Colonic mucosa (tissue), 4 donors: ENCODE results near the gene ELK1. TPM values are rescaled to one million over a fixed set of nuclear protein-coding genes. Genes with fewer than 3 reads are reported as not detected.

Source experiments
- DNase-seq: peaks from one replicate; pipeline ENCODE4 v3.0.0-alpha.2; 2020
- H3K27ac ChIP-seq: fragments of 200-600 bp; one replicate; pipeline ENCODE4 v1.8.0; 2021
- H3K27me3 ChIP-seq: fragments of 200-600 bp; one replicate; pipeline ENCODE4 v1.8.0; 2021
- H3K36me3 ChIP-seq: fragments of 200-600 bp; one replicate; pipeline ENCODE4 v1.8.0; 2021
- H3K4me1 ChIP-seq: fragments of 200-600 bp; one replicate; pipeline ENCODE4 v1.8.0; 2021; ENCODE audit warnings: mild to moderate bottlenecking
- H3K4me3 ChIP-seq: fragments of 200-600 bp; one replicate; pipeline ENCODE4 v1.8.0; 2021
- H3K9ac ChIP-seq, 2 donors: one replicate each; pipeline ENCODE4 v1.7.0; 2013; ENCODE audit warnings: control low read depth in 2 of 2, low read depth in 2 of 2, low read length in 2 of 2
- H3K9me3 ChIP-seq: fragments of 200-600 bp; one replicate; pipeline ENCODE4 v1.8.0; 2021
- intact Hi-C: fragments of 100-400 bp; cut with DNase I; formaldehyde crosslinking; loops from one replicate; pipeline ENCODE4 v1.14.1; 2022
- total RNA-seq, 2 donors: library from RNA; stranded (reverse); fragmentation: NEBNext Ultra II Directional in 1 of 2; extraction: Animal tissue kit (Norgen Biotek cat#: 25700) in 1 of 2; gene quantifications; one replicate each; pipeline ENCODE4 v1.2.1, GENCODE V29; 2021
- TF ChIP-seq, protein P1 (sequence below): fragments of 200-600 bp; IDR thresholded peaks from one replicate; pipeline ENCODE4 v1.8.0; 2022; ENCODE audit warnings: antibody characterized with exemption, mild to moderate bottlenecking
- donor health status: healthy.
- donor health status: DM: no; HTN: no; CAD: no.
- donor health status: DM: no; HTN: no; CAD: no.

Gene ELK1
- total RNA-seq, 2 donors from 2014 or later, result 26.7 to 31.0 TPM

DNA sequence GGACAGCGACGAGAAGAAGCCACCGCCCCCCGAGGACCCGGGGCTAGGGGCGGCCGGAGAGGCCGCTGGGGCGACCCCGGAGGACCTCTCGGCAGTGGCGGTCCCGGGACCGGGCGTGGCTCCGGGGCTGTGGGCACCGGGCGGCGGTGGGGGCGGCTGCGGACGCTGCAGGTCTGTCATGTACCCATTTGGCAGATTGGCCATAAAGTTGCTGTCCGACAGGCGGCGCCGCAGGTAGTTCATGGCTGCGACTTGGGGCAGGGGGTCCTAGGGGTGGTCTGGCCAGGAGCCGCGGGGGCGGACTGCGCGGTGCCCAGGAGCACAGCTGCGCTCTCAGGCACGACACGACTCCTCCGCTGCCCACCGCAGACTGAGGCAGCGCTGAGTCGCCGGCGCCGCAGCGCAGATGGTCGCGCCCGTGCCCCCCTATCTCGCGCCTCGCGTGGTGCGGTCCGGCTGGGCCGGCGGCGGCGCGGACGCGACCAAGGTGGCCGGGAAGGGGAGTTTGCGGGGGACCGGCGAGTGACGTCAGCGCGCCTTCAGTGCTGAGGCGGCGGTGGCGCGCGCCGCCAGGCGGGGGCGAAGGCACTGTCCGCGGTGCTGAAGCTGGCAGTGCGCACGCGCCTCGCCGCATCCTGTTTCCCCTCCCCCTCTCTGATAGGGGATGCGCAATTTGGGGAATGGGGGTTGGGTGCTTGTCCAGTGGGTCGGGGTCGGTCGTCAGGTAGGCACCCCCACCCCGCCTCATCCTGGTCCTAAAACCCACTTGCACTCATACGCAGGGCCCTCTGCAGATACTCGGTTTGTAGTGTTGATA, 30.7 kb downstream of the ELK1 start, which contains the start of gene SYN1:
SYN1 (minus strand) TSS at position 372 of the 817 bp plus-strand sequence; CDS start at position 243, 129 bp downstream.
- no peak within 1 kb of the TSS for H3K27ac ChIP-seq
- TF ChIP-seq, protein P1, sequence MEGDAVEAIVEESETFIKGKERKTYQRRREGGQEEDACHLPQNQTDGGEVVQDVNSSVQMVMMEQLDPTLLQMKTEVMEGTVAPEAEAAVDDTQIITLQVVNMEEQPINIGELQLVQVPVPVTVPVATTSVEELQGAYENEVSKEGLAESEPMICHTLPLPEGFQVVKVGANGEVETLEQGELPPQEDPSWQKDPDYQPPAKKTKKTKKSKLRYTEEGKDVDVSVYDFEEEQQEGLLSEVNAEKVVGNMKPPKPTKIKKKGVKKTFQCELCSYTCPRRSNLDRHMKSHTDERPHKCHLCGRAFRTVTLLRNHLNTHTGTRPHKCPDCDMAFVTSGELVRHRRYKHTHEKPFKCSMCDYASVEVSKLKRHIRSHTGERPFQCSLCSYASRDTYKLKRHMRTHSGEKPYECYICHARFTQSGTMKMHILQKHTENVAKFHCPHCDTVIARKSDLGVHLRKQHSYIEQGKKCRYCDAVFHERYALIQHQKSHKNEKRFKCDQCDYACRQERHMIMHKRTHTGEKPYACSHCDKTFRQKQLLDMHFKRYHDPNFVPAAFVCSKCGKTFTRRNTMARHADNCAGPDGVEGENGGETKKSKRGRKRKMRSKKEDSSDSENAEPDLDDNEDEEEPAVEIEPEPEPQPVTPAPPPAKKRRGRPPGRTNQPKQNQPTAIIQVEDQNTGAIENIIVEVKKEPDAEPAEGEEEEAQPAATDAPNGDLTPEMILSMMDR, result no peak
- peak; percentile 58 for DNase-seq

DNA sequence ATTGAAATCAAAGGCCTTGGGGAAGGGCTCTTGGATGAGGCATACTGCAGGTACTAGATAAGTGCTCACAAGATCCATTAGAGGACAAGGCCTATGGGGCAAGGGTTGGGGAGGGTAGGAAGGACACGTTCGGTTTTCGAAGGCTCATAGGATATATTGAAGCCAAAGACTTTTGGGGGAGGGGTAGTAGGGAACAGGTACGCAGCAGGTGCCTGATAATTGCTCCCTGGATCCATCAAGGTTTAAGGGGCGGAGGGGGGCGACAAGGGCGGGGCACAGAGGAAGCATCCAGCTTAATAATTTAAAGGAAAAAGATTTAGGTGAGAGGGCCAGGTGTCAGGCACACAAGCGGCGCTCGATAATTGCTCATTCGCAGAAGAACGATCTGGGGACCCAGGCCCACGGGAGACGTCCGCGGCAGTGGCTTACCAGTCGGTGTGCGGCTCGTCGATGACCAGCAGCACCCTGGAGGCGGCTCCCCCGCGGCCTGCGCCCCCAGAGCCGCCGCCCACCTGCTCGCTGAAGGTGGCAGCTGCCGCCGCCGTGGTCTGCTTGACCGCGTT, 31.4 kb downstream of the ELK1 start:
- intact Hi-C loops, result no loop called here
- no peaks in the 10 kb centered on the region for H3K9me3 ChIP-seq
- H3K9ac ChIP-seq, result no peak overlapping the region
- H3K27me3 ChIP-seq, result no peaks in the 10 kb centered on the region
- DNase-seq, result no peak
- H3K36me3 ChIP-seq, result no peaks in the 10 kb centered on the region
- H3K4me3 ChIP-seq, result no peak overlapping the region
- no peak overlapping the region for H3K27ac ChIP-seq
- TF ChIP-seq, protein P1, result no peak
- H3K4me1 ChIP-seq, result no peaks in the 10 kb centered on the region

More for the DNA sequence above, 30.7 kb downstream of the ELK1 start, which contains the start of gene SYN1:
- Histone ChIP-seq H3K36me3 (no peaks in the 10 kb centered on the region), H3K9ac (no peak within 1 kb of the TSS), H3K27me3 (no peaks in the 10 kb centered on the region), H3K4me1 (no peaks in the 10 kb centered on the region), H3K9me3 (no peaks in the 10 kb centered on the region), H3K4me3 (peak within 1 kb of the TSS; percentile 27)
- intact Hi-C loops, result no loop called here

DNA sequence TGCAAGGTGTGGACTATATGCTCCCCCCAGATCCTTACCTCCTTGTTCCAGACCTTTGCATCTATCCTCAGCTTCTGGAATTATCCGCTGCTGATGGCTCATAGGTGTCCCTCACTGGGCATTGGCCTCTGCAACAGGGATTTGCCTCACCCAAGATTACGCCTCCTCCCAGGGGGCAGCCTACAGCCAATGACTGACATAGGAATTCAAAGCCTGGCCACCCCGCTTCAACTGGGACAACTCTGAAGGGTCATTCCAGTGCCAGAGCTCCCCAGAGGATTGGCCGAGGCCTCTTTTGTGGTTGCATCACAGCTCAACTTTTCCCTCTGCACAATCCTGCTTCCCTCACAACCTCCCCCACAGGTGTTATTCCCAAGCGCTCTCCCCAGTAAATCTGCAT, 35.7 kb downstream of the ELK1 start:
- Histone ChIP-seq H3K4me1 (no peaks in the 10 kb centered on the region), H3K27ac (no peak overlapping the region), H3K9me3 (no peaks in the 10 kb centered on the region), H3K4me3 (no peak overlapping the region), H3K36me3 (no peaks in the 10 kb centered on the region), H3K9ac (no peak overlapping the region), H3K27me3 (no peaks in the 10 kb centered on the region)
- TF ChIP-seq, protein P1, result no peak
- intact Hi-C loops, result no loop called here
- no peak for DNase-seq

DNA sequence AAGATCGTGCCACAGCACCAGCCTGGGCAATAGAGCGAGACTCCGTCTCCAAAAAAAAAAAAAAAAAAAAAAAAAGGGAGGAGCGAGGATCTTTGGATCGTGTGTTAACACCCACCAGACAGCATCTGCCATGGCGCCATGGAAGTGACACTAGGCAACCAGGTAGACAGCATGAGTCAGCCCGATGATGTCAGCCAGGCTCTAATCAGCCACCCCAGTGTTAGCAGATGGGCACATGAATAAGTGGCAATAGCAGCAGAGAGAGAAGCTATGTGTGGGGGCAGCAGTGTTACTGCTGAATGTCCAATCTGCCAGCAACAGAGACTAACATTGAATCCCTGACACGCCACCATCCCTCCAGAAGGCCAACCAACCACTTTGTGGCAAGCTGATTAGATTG, 37.3 kb downstream of the ELK1 start:
- Histone ChIP-seq H3K27me3 (no peaks in the 10 kb centered on the region), H3K36me3 (no peaks in the 10 kb centered on the region), H3K27ac (no peak overlapping the region), H3K9me3 (no peaks in the 10 kb centered on the region), H3K9ac (no peak overlapping the region), H3K4me1 (no peaks in the 10 kb centered on the region), H3K4me3 (no peak overlapping the region)
- DNase-seq, result no peak
- intact Hi-C loops, result no loop called here
- TF ChIP-seq, protein P1, result no peak

DNA sequence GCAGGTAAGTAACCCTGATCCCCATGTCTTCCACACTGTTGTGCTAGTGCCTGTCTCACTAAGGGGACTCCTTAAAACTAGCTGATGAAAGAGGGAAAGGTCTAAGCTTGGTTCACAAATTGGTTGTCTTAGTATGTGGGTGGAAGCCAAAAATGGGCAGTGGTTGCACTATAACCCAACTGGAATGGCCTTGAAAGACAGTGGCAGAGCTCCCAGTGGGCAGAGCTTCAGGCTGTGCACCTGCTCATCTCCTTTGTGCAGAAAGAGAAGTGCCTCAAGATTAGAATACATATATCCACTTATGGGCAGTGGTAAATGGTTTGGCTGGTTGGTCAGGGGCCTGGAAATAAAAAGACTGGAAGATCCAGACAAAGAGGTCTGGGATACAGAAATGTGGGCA, 37.9 kb downstream of the ELK1 start:
- Histone ChIP-seq H3K9ac (no peak overlapping the region), H3K27me3 (no peaks in the 10 kb centered on the region), H3K4me1 (no peaks in the 10 kb centered on the region), H3K36me3 (no peaks in the 10 kb centered on the region), H3K27ac (no peak overlapping the region), H3K9me3 (no peaks in the 10 kb centered on the region), H3K4me3 (no peak overlapping the region)
- TF ChIP-seq, protein P1, result no peak
- no peak for DNase-seq
- intact Hi-C loops, result no loop called here
